GM19035 (cell line): ENCODE data around the gene TULP4.
"Not testable (repeated sequence)": the region's sequence is repeated elsewhere in the genome, so short reads cannot be mapped to it uniquely, and the experiment has no call there.

Experiments
- ATAC-seq: cut with Tn5 transposase; IDR thresholded peaks from one replicate; pipeline ENCODE4 v1.9.1; 2021; ENCODE audit not compliant: unreplicated experiment

Gene TULP4

DNA sequence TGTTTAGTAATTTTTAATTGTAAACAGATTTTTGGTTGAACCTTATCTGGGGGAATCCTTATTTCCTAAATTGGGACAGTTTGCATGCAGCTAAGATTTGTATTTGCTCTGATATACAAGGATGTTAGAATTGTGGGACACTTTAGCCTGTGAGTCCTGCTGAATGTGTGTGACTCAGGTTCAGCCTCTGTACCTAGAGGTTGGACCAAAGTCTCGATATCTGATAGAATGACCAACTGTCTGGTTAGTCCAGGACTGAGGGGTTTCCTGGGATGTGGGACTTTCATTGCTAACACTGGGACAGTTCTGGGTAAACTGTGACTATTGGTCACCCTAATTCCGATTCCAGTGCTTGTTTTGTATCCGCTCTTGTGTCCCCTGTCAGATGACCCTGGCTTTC is 20.2 kb upstream of the TULP4 start:
- no peak for ATAC-seq

DNA sequence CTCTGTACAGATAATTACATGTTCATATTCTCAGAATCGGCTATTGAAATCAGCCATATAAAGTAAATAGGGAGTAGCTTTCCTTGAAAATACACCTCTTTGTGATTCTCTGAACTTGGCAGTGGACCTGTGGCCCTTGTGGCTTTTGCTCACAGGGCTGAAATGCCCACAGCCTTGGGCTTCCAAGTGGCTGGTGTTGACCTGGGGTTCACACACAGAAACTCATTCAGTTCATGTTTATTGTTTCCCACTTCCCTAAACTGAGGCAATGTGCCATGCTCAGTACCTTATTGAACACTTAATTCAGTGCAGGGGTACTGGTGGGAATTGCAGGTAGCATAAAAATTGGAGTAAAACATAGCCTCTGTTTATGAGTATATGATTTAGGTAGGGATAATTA is 19.1 kb upstream of the TULP4 start:
- ATAC-seq = no peak

DNA sequence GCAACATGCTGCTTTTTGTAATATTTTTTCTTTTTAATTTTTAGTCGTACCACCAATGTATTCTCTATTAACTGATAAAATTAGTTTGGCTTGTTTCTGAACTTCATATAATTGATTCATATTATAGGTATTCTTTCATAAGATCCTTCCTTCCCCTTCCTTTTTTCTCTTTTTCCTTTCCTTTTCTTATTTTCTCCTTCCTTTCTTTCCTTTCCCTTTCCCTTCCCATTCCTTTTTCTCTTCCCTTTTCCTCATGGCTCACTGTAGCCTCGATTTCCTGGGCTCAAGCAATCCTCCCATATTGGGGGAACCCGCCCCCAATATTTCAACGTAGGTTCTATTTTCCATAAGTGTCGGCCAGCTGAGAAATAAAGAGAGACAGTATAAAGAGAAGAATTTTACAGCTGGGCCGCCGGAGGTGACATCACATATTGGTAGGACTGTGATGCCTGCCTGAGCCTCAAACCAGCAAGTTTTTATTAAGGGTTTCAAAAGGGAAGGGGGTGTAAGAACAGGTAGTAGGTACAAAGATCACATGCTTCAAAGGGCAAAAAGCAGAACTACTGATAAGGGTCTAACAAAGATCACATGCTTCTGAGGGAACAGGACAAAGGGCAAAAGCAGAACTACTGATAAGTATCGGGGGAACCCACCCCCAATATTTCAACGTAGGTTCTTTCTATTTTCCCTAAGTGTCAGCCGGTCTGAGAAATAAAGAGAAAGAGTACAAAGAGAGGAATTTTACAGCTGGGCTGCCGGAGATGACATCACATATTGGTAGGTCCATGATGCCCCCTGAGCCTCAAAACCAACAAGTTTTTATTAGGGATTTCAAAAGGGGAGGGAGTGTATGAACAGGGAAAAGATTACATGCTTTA is 16.1 kb upstream of the TULP4 start:
- ATAC-seq = not testable (repeated sequence)

DNA sequence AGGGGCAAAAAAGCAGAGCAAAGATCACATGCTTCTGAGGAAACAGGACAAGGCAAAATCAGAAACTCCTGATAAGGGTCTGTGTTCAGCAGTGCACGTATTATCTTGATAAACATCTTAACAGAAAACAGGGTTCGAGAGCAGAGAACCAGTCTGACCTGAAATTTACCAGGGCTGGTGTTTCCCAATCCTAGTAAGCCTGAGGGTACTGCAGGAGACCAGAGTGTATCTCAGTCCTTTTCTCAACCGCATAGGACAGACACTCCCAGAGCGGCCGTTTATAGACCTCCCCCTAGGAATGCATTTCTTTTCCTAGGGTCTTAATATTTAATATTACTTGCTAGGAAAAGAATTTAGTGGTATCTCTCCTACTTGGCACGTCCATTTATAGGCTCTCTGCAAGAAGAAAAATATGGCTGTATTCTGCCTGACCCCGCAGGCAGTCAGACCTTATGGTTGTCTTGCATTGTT is 15.4 kb upstream of the TULP4 start:
- not testable (repeated sequence) for ATAC-seq

DNA sequence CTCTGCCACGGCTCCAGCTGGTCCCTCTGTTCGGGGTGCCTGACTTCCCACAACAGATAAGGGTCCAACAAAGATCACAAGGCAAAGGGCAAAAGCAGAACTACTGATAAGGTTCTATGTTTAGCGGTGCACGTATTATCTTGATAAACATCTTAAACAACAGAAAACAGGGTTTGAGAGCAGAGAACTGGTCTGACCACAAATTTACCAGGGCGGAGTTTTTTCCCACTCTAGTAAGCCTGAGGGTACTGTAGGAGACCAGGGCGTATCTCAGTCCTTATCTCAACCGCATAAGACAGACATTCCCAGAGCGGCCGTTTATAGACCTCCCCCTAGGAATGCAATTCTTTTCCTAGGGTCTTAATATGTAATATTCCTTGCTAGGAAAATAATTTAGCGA is 14.6 kb upstream of the TULP4 start:
- not testable (repeated sequence) for ATAC-seq

DNA sequence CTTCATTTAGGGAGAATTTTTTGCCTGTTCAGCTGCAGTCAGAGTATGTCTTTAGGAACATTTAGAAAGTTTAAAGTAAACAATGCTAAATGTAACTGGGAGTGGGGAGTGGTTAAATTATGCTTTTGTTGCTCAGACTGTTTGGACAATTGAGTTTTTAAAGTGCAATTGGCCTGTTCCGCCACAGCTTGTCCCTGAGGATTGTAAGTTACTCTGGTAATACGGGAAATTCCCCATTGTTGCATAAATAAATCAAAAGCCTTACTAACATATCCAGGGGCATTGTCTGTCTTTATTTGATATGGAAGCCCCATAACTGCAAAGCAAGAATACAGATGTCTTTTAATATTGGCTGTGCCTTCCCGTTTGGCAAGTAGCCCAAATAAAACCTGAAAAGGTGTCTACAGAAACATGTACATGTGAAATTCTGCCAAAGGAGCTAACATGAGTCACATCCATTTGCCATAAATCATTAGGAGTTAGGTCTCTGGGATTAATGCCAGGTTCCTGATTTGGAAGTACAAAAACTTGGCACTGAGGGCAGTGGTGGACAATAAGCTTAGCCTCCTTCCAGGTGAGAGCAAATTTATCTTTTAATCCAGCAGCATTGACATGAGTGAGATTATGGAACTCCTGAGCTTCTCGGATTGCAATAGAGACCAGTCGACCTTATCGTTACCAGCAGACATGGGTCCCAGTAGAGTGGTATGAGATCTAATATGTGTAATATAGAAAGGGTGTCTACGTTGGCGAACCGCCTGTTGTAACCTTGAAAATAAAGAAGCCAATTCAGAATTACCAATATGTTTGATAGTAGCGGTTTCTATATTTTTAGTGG is 11.7 kb upstream of the TULP4 start:
- ATAC-seq = not testable (repeated sequence)

DNA sequence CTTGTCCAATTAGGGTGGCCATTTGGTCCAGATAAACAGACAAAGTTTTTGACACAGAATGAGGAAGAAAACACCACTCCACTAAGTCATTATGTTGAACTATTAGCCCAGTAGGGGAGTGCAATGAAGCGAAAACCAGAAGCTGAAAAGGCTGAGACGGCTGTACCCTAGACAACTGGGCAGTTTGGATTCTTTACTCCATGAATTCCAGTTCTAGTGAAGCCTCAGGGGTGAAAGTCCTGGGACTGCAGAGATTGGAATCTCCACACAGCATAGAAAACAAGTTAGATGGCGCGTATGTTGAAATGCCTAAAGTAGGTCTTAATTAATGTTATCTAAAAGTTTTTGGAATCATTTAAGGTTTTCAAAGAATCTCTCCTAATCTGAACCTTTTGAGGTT is 10.7 kb upstream of the TULP4 start:
- ATAC-seq = not testable (repeated sequence)

DNA sequence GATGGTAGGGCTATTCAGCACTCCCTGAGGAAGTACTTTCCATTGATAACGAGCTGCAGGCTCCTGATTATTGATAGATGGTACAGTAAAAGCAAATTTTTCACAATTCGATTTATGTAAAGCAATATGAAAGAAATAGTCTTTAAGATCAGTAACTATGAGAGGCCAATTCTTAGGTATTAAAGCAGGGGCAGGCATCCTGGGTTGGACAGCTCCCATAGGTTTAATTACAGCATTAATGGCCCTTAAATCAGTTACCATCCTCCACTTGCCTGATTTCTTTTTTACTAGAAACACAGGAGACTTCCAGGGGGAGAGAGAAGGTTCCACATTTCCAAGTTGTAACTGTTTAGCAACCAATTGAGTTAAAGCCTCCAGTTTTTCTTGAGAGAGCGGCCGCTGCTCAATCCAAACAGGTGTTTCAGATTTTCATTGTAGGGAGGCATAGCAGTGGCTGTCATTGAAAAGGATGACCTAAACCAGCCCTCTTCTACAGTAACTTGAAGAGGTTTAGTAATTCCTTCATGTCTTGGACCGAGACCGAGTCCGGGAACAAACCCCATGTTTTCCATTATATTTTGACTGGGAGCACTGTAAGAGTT is 10.0 kb upstream of the TULP4 start:
- not testable (repeated sequence) for ATAC-seq

DNA sequence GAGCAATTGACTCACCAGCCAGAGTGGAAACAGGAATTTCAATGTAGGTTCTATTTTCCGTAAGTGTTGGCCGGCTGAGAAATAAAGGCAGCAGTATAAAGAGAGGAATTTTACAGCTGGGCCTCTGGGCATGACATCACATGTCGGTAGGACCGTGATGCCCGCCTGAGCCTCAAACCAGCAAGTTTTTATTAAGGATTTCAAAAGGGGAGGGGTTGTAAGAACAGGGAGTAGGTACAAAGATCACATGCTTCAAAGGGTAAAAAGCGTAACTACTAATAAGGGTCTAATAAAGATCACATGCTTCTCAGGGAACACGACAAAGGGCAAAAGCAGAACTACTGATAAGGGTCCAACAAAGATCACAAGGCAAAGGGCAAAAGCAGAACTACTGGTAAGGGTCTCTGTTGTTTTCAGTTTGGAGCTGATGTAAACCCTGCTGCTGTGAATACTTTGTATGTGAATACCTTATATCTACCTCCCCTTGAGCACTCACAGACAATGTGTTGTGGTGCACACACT is 9.0 kb upstream of the TULP4 start:
- no peak for ATAC-seq

DNA sequence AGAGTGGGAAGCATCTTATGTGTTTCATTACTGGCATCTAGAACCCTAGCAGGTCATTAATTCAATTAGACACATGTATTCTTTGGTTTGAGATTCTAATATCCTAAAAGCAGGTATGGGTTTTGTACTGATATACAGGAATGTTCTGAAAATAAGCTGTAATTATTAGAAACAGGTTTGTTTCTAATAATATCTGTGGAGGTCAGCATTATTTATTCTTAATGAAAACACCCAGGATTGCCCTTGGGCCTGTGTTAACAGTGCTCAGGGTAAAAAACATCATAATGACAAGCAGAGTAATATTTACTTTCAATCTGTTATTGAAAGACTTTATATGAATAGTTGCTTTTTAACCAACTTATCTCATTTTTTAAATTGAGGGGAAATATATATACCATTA is 8.0 kb upstream of the TULP4 start:
- no peak for ATAC-seq

DNA sequence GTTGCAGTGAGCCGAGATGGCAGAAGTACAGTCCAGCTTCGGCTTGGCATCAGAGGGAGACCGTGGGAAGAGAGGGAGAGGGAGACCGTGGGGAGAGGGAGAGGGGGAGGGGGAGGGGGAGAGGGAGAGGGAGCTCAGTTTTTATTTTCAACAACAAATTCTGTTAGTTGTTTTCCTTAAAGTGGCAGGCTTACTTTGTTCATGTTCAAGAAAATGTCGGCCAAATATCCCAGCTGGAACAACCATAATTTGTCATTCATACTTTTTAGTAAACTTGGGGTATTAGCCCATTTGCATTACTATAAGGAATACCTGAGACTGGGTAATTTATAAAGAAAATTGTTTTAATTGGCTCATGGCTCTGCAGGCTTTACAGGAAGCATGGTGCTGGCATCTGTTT is 2.5 kb upstream of the TULP4 start:
- ATAC-seq = no peak

DNA sequence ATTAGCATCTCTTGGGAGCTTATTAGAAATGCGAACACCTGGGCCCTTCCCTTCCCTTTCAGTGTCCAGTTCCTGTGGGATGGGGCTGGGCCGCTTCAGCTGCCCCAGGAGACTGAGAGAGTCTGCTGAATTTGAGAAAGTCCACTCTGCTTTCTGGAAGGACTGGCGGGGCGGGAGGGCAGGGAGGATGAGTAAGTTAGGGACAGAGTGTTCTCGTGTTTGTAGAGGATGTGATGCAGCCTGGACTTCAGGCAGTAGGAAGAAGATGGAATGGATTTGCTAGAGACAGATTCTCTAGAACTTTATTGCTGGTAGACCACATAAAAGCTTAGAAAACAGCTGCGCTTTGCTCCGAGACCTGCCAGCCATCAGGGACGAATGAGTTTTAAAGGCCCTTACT is 1.1 kb upstream of the TULP4 start:
- ATAC-seq = no peak

DNA sequence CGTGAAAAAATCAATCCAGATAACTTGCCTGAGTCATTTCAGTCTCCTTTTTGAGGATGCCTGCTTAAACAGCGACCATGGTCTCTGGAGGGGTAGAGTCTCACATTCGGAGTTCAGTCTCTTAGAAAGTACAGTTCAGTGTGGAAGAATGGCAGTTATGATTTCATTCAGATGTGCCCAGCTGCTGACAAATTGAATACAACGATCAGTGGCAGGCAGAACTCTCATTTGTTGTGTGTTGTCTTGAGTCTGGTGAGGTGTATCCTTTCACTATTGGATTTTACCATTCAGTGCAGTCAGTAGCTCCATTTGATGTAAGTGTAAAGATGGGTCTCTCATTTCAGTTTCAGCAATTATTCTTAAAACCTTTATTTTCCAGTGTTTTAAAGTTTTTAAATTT is 639 bp upstream of the TULP4 start:
- no peak for ATAC-seq

DNA sequence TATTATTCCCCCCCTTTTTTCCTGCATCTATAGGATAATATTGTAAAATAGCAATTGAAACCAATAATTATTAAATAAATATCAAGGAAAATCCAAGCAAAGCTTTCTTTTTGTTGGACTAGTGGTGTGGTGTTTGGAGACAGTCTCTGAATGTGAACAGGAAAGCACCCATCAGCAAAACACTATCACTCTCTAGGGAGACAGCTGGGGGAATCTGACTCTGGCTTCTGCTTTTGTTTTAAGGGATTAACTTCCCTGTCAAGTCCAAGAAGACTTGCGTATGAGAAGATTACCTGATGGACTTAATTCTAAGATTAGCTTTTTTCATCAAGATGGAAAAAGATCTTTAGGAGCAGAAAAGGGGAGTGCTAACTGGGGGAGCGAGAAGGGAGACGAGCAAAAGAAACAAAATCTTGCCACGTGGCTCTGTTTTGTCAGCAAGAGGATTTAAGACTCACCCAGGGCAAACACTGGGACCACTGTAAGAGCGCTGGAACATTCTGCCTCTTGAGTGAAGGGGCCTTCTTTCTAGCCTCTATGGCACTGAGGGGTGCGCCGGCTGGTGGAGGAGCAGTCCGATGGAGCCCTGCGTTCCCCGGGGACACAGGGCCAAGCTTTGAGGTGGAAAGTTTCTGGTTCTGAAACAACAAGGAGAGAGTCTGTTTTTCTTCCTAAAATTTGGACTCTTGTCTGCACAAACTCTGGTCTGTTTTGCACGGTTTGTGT is 570 bp downstream of the TULP4 start:
- no peak for ATAC-seq

DNA sequence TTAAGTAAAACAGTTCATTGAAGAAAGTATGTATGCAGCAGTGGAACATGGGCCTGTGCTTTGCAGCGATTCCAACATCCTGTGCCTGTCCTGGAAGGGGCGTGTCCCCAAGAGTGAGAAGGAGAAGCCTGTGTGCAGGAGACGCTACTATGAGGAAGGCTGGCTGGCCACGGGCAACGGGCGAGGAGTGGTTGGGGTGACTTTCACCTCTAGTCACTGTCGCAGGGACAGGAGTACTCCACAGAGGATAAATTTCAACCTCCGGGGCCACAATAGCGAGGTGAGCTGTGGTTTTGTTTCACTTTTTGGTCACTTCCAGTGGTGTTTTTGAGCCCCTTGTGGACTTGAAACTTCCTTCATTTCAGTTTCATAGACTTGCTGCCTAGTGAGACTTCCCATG is 1.7 kb downstream of the TULP4 start:
- no peak for ATAC-seq

DNA sequence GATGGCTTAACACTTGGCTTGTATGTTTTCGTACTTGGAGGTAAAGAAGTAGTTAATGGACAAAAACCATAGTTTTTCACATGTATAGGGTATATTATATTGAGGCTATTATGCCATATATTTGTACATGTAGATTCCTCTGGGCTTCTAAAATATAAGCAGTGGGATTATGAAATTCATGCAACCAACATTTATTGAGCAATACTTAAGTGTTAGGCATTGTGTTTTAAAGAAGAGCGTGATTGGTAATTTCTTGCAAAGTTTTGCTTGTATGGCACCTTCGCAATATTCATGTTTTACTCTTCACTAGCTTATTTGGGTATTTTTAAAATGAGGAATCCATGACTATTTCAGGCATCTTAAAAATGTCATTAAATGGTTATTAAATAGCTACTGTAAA is 2.5 kb downstream of the TULP4 start:
- no peak for ATAC-seq

DNA sequence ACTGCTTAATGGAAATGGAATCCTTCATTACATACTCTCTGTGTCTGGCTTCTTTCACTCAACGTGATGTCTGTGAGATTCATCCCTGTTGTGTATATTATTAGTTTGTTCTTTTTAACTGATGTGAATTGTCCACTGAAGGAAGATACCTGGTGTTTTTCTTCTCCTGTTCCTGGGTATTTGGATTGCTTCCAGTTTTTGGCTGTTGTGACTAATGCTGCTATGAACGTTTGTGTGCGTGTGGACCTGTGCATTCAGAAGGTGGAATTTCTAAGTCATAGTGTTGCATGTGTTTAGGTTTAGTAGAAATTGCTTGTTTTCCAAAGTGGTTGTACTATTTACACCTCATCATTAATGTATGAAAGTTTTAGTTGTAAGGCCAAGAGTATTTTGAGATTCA is 3.8 kb downstream of the TULP4 start:
- ATAC-seq = no peak

DNA sequence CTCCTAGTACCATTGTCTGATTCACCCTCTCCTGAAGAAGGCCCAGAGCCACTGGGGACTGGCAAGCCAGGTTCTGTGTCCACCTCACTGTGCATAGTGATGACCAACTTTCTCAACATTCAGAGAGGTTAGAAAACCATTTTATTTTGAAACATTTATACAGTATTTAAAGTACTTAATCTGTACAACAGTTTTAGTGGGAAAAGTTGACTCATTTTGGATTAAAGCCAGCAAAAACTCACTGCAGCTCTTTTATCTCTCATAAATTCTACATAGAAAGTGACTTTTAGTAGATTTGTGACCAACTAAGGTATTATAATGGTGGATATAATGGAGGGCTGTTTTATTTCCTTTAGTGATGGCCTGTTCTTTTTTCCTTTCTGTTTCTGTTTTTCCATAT is 9.7 kb downstream of the TULP4 start:
- no peak for ATAC-seq

DNA sequence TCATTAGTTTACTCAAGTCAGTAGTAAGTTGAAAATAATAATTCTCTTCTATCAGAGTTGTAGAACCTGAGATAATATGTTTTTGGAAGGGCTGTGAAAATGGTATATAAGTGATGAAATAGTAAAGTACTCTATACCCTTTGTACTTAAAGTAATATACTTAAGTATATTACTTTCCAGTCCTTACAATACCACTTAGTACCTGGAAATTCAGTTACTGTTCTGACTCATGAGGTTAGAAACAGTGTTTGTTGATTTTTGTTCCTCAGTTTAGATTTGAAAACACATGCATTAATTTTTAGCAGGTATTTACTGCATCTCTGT is 10.1 kb downstream of the TULP4 start:
- ATAC-seq = no peak

DNA sequence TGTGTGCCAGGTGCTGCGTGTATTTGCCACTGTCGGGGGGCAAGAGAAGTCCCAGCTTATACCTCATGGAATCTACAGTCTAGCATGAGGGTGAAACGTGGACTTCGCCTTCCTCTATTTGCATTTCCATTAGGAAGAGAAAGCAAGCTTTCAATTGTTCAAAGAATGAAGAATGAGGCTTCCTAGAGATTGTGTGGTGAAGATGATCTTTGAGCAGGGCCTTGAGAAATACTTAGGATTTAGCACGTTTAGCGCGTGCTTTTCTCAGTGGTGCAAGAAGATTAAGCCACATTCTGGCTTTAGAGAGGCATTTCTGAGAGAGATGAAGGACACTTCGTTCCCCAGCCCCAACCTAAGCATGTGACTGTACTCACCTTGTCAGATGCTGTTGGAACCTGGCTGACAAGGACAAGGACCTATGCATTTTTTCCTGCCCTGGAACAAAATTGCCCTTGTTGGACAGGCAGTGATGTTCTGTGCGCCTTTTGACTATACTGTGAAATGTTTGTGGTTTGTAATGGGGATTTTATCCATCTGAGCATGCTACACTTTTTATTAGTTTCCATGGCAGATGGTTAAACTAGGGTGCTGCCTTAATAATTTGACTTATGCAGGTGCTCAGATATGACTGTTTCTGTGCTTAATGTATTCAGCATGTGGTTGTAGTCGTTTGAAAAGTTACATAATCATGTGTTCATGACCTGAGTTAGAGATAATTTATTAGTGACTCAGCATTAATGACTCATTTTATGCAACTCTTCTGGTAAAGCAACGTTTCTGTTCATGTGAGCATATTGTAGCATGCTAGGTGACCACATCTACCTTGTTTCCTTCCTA is 10.7 kb downstream of the TULP4 start:
- peak; percentile 70 for ATAC-seq
